ENCODE measurements around the gene IGLL1.
"Not testable (repeated sequence)": the region's sequence is repeated elsewhere in the genome, so short reads cannot be mapped to it uniquely, and the experiment has no call there.

- TF ChIP-seq CTCF (IDR thresholded peaks at IDR 0.05; ENCODE audit: low read depth, low read length, missing input control); TAF1 (conservative IDR thresholded peaks at IDR 0.05); RXRA (IDR thresholded peaks at IDR 0.05); GABPA (IDR thresholded peaks at IDR 0.05 in 1 of 2, conservative IDR thresholded peaks at IDR 0.05 in 1 of 2): not testable (repeated sequence)
Observed at GRCh38 chr22:23621916-23622315, 41.8 kb upstream of the IGLL1 start.

All from liver (tissue), 3 donors.